Measurements from ENCODE around the gene IGHMBP2.

GRCh38 chr11:68955607-68955958 lies 51.9 kb downstream of the IGHMBP2 start:
- TF ChIP-seq CTCF (conservative IDR thresholded peaks at IDR 0.05; ENCODE audit: low read length), result no peak
- TF ChIP-seq EZH2phosphoT487 (IDR thresholded peaks at IDR 0.05; ENCODE audit: borderline replicate concordance, low read depth, low read length), result no peak
